ENCODE measurements around the gene CRNN. TPM values are rescaled to one million over a fixed set of nuclear protein-coding genes. Genes with fewer than 3 reads are reported as not detected.

CRNN gene
- total RNA-seq, 1 experiment from 2014 or later = not detected

DNA sequence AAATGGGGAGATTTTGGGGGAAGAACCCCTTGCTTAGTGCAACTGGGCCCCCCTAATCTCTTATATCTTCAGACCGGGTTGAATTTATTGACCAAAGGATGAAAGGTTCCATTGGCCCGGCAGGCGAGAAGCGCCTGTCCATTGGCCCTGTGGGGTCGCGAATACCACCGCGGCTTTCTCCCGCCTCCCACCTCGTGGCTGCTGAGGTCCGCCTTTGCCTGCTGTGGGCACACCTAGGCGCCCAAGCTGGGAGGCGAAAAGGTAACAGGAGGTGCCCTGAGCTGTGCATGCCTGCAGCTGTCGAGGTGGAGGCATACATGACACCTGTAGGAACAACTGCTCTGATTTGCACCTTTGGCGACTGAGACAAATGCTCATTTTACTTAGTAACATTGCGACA is 33.1 kb downstream of the CRNN start:
- no peak overlapping the region for H2AFZ ChIP-seq (ENCODE audit: low read length)
- Mint-ChIP-seq H3K4me3 (no peak overlapping the region), H3K27me3 (ENCODE audit: low read depth) (peaks cover 1% of the 10 kb centered on the region; the same call in 1 of the 2 replicates), H3K27ac (no peak overlapping the region), H3K4me1 (no peaks in the 10 kb centered on the region), H3K36me3 (ENCODE audit: insufficient read depth in 1 of 3, low read depth in 3 of 3) (peaks cover 1 to 32% (median 7%) of the 10 kb centered on the region in 3 experiments; a peak in 5 of 7 replicates), H3K9me3 (peaks cover 93 to 97% of the 10 kb centered on the region in 2 experiments)
- no peak overlapping the region for H3K23ac ChIP-seq (ENCODE audit: insufficient read length, low read depth, low read length)
- H3K56ac ChIP-seq (ENCODE audit: insufficient read length, low read depth, low read length) = no peak overlapping the region
- no CpG with 5 or more reads among the region's 16 CpGs for WGBS (ENCODE audit: extremely low coverage, insufficient read length, low lambda C conversion rate)
- H3K9me3 ChIP-seq (ENCODE audit: control insufficient read depth, low read depth, low read length) = peaks cover 57% of the 10 kb centered on the region
- H3K4ac ChIP-seq (ENCODE audit: low read depth, low read length) = no peak overlapping the region
- no peaks in the 10 kb centered on the region for H3K27me3 ChIP-seq (ENCODE audit: insufficient read depth, low read length)
- TF ChIP-seq, protein P1, sequence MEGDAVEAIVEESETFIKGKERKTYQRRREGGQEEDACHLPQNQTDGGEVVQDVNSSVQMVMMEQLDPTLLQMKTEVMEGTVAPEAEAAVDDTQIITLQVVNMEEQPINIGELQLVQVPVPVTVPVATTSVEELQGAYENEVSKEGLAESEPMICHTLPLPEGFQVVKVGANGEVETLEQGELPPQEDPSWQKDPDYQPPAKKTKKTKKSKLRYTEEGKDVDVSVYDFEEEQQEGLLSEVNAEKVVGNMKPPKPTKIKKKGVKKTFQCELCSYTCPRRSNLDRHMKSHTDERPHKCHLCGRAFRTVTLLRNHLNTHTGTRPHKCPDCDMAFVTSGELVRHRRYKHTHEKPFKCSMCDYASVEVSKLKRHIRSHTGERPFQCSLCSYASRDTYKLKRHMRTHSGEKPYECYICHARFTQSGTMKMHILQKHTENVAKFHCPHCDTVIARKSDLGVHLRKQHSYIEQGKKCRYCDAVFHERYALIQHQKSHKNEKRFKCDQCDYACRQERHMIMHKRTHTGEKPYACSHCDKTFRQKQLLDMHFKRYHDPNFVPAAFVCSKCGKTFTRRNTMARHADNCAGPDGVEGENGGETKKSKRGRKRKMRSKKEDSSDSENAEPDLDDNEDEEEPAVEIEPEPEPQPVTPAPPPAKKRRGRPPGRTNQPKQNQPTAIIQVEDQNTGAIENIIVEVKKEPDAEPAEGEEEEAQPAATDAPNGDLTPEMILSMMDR (conservative IDR thresholded peaks at IDR 0.05) = no peak
- no peak overlapping the region for H3K18ac ChIP-seq (ENCODE audit: insufficient read length, low read depth, low read length)
- H2BK120ac ChIP-seq (ENCODE audit: low read depth, low read length, poor library complexity, severe bottlenecking) = no peak overlapping the region
- H2BK15ac ChIP-seq (ENCODE audit: low read depth, low read length) = no peak overlapping the region
- H2BK5ac ChIP-seq (ENCODE audit: insufficient read length, low read length) = no peak overlapping the region
- no peaks in the 10 kb centered on the region for H3K79me2 ChIP-seq (ENCODE audit: insufficient read depth, low read length)
- no peaks in the 10 kb centered on the region for H4K20me1 ChIP-seq (ENCODE audit: control insufficient read depth, insufficient read depth, insufficient read length)
- H3K9ac ChIP-seq (ENCODE audit: extremely low read depth, insufficient read length, low read length) = no peak overlapping the region
- no peak overlapping the region for H2BK12ac ChIP-seq (ENCODE audit: insufficient read length, low read depth, low read length)
- no peaks in the 10 kb centered on the region for H3K79me1 ChIP-seq (ENCODE audit: insufficient read depth, low read depth, low read length, poor library complexity, severe bottlenecking)
- no peak overlapping the region for H4K91ac ChIP-seq (ENCODE audit: insufficient read length, low read depth, low read length)
- no peak overlapping the region for H4K8ac ChIP-seq (replicated peaks; ENCODE audit: insufficient read length, low read depth, low read length)
- H3K4me1 ChIP-seq (ENCODE audit: insufficient read depth, low read length) = no peaks in the 10 kb centered on the region
- H4K5ac ChIP-seq (ENCODE audit: insufficient read length, low read depth, low read length) = no peak overlapping the region
- no peak overlapping the region for H3K4me2 ChIP-seq (ENCODE audit: insufficient read depth, insufficient read length, low read length)
- no peak overlapping the region for H3K27ac ChIP-seq (ENCODE audit: insufficient read length, low read depth, low read length)
- no peak overlapping the region for H2AK5ac ChIP-seq (ENCODE audit: insufficient read length, low read length)
- H3K14ac ChIP-seq (ENCODE audit: insufficient read depth, low read length) = no peak overlapping the region
- H3T11ph ChIP-seq (ENCODE audit: low read length) = no peak overlapping the region
- DNase-seq = no peak
- no peak overlapping the region for H2BK20ac ChIP-seq (ENCODE audit: low read depth, low read length, poor library complexity, severe bottlenecking)
- H3K23me2 ChIP-seq (ENCODE audit: insufficient read length, low read depth, low read length, poor library complexity, severe bottlenecking) = no peaks in the 10 kb centered on the region

Data from H9 (cell line).